ENCODE results near the gene RABIF. TPM values are rescaled to one million over a fixed set of nuclear protein-coding genes. Genes with fewer than 3 reads are reported as not detected.

The RABIF gene
- total and polyA plus RNA-seq, 10 of the 15 experiments (the other 5 are each of a cell fraction or from before 2014, with no cell fraction given) = 4.7 to 18.2 (median 8.8) TPM

DNA sequence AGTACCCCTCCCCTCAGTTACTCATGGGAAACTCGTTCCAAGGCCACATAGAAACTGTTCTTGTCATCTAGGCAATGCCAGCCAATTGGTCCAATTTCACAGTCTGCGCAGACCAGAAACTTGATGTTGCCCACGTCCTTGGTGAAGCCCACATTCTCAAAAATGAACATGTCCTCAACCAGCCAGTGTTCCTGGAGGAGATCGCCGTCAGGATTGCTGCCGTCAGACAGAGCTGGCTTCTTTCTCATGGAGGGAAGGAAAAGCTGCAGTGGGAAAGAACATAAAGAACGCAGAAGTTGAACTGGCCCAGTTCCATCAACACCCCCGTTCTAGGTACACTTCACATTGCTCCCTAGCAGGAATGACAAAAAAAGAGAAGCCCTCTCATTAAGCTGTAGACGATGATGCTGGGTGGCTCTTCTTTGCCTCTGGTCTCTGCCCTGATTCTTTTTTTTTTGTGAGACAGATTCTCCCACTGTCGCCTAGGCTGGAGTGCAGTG lies 7.9 kb downstream of the RABIF start (continued):
- TF ChIP-seq ASH2L (IDR thresholded peaks at IDR 0.05; ENCODE audit: borderline replicate concordance, low read depth) (no peak), CHD1 (IDR thresholded peaks at IDR 0.05; ENCODE audit: low read depth, low read length) (no peak), EED (IDR thresholded peaks at IDR 0.05; ENCODE audit: low read depth) (no peak), MEF2B (IDR thresholded peaks at IDR 0.05; ENCODE audit: partially characterized antibody, poor library complexity, severe bottlenecking) (no peak), BCL3 (IDR thresholded peaks at IDR 0.05; ENCODE audit: borderline replicate concordance, insufficient read depth, low read depth, low read length, poor library complexity, severe bottlenecking) (no peak), IRF5 (IDR thresholded peaks at IDR 0.05; ENCODE audit: borderline replicate concordance) (no peak), JUNB (IDR thresholded peaks at IDR 0.05) (no peak), SIN3A (IDR thresholded peaks at IDR 0.05; ENCODE audit: low read depth, low read length) (no peak), PAX8 (IDR thresholded peaks at IDR 0.05) (no peak), NFYA (IDR thresholded peaks at IDR 0.05; ENCODE audit: borderline replicate concordance, low read depth, low read length) (no peak)

- no peaks in the 10 kb centered on the region for H3K27me3 ChIP-seq (replicated peaks in 1 of 2; ENCODE audit: control insufficient read depth in 2 of 2, insufficient read depth in 2 of 2, low read length in 1 of 2)
- no peak overlapping the region for H3K4me3 ChIP-seq
- H3K9ac ChIP-seq (ENCODE audit: control insufficient read depth, insufficient read depth, low read length) = no peak overlapping the region
- no peak overlapping the region for H3K27ac ChIP-seq (ENCODE audit: control insufficient read depth, insufficient read depth)
- no peak for DNase-seq (ENCODE audit: low read depth, low spot score)
- no peak overlapping the region for H3K4me2 ChIP-seq (ENCODE audit: control insufficient read depth, insufficient read depth)
- no peak for FAIRE-seq
- ChIA-PET POLR2A (no interaction called here), SMC1A (ENCODE audit: uncharacterized antibody, unreplicated experiment) (interaction anchor here (1.7 kb wide), 1 partner anchor 113 kb away, joined by 3 read pairs; no protein-coding TSS in a partner anchor), RAD21 (ENCODE audit: unreplicated experiment) (no interaction called here), CTCF (no interaction called here)
- H3K9me3 ChIP-seq (replicated peaks; ENCODE audit: control insufficient read depth, insufficient read depth, low read length) = no peaks in the 10 kb centered on the region
- H3K4me1 ChIP-seq (ENCODE audit: control insufficient read depth, insufficient read depth, low read length) = no peaks in the 10 kb centered on the region
- no TSS peak for BruUV-seq (replicated peaks)
- in situ Hi-C loops (cut with MboI) (no loop called here), intact Hi-C loops (cut with micrococcal nuclease; ENCODE audit: unreplicated experiment) (no loop called here)
- no peaks in the 10 kb centered on the region for H4K20me1 ChIP-seq (ENCODE audit: control insufficient read depth, insufficient read depth)
- H3K36me3 ChIP-seq (ENCODE audit: control insufficient read depth in 2 of 2, insufficient read depth in 2 of 2, low read length in 1 of 2) = peaks cover 2 to 9% of the 10 kb centered on the region in 2 experiments
- no peak for ATAC-seq
- no peaks in the 10 kb centered on the region for H3K79me2 ChIP-seq (ENCODE audit: control insufficient read depth, insufficient read depth, low read length)
- H2AFZ ChIP-seq (ENCODE audit: control insufficient read depth, low read depth, low read length) = no peak overlapping the region
- TF ChIP-seq MEF2B (IDR thresholded peaks at IDR 0.05; ENCODE audit: partially characterized antibody, poor library complexity, severe bottlenecking) = no peak
- TF ChIP-seq PBX3 (IDR thresholded peaks at IDR 0.05; ENCODE audit: insufficient replicate concordance, low read depth, low read length) = no peak
- no peak for TF ChIP-seq FOS (IDR thresholded peaks at IDR 0.05; ENCODE audit: borderline replicate concordance, extremely low read depth, insufficient read length)
- no peak for TF ChIP-seq CBFB (IDR thresholded peaks at IDR 0.05; ENCODE audit: low read depth)
- no peak for TF ChIP-seq ZNF24 (IDR thresholded peaks at IDR 0.05)
- TF ChIP-seq, protein P1, sequence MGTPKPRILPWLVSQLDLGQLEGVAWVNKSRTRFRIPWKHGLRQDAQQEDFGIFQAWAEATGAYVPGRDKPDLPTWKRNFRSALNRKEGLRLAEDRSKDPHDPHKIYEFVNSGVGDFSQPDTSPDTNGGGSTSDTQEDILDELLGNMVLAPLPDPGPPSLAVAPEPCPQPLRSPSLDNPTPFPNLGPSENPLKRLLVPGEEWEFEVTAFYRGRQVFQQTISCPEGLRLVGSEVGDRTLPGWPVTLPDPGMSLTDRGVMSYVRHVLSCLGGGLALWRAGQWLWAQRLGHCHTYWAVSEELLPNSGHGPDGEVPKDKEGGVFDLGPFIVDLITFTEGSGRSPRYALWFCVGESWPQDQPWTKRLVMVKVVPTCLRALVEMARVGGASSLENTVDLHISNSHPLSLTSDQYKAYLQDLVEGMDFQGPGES (IDR thresholded peaks at IDR 0.05) = no peak
- TF ChIP-seq NRF1 (conservative IDR thresholded peaks at IDR 0.05; ENCODE audit: low read depth, low read length) = no peak
- TF ChIP-seq BHLHE40 (IDR thresholded peaks at IDR 0.05; ENCODE audit: borderline replicate concordance in 1 of 2, low read depth in 2 of 2, low read length in 1 of 2) = no peak
- TF ChIP-seq POU2F2 (IDR thresholded peaks at IDR 0.05; ENCODE audit: borderline replicate concordance, low read depth, low read length) = no peak
- TF ChIP-seq HCFC1 (IDR thresholded peaks at IDR 0.05; ENCODE audit: low read length) = no peak
- no peak for TF ChIP-seq MYB (IDR thresholded peaks at IDR 0.05; ENCODE audit: borderline replicate concordance, low read depth, low read length)
These were observed 8.9 kb downstream of the RABIF start for GRCh38 chr1:202880062-202880461.

Measured in GM12878 (cell line).